Neutrophil (primary cell): ENCODE measurements around the gene ZBTB21.

Experiments used
- H3K27ac ChIP-seq: fragments of 200-600 bp; sonication (generic); 2 replicates; pipeline ENCODE4 v1.5.1; 2016; ENCODE audit warnings: mild to moderate bottlenecking, moderate library complexity
- H3K27me3 ChIP-seq: fragments of 200-600 bp; sonication (generic); 2 replicates; pipeline ENCODE4 v1.6.0; 2016; ENCODE audit warnings: mild to moderate bottlenecking
- H3K36me3 ChIP-seq: fragments of 200-600 bp; sonication (generic); 2 replicates; pipeline ENCODE4 v1.5.1; 2017
- H3K4me1 ChIP-seq, 2 experiments: fragments of 200-600 bp in 1 of 2; sonication (generic) in 1 of 2; 1 replicate in 1 of 2; 2 replicates in 1 of 2; pipeline versions ENCODE4 v1.5.1 to v1.6.1; 2013 to 2016; ENCODE audit warnings: low read depth in 1 of 2, low read length in 1 of 2, mild to moderate bottlenecking in 1 of 2, moderate library complexity in 1 of 2; ENCODE audit not compliant: control insufficient read depth in 1 of 2, insufficient read depth in 1 of 2
- H3K4me3 ChIP-seq, 2 experiments: fragments of 200-600 bp in 1 of 2; sonication (generic) in 1 of 2; 1 replicate in 1 of 2; 2 replicates in 1 of 2; pipeline ENCODE4 v1.5.1; 2013 to 2016; ENCODE audit warnings: low read depth in 1 of 2, low read length in 1 of 2, mild to moderate bottlenecking in 1 of 2, moderate library complexity in 1 of 2
- H3K9me3 ChIP-seq: fragments of 200-600 bp; sonication (generic); 2 replicates; pipeline ENCODE4 v1.5.1; 2016
- TF ChIP-seq, protein P1 (sequence below): fragments of 200-600 bp; sonication (generic); IDR thresholded peaks from 2 replicates; pipeline ENCODE4 v1.5.1; 2016; ENCODE audit warnings: antibody characterized with exemption

Gene ZBTB21

DNA sequence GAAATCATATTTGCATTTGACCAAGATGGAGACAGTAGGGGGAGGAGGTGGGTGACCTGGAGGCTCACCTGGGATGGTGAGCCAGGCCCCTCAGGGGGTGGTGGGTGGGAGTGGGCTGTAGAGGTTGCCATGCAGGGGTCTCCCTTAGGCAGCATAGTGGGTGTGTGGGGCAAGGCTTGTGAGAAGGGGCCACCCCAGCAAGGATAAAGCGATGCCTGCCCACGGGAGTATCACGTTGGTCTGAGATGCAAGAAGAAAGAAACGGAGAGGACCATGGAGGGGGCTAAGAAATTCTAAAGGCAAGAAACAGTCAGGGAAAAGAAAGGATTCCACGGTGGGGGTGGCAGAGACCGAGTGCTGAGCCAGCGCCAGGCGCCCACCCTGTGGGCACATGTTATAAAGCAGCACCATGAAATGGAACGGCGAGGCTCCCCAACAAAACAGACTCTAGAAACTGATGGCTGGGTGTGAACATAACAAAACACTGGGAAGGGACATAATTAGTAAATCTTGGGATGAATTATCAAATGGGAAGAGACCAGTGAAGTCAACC, 44.6 kb downstream of the ZBTB21 start:
- Histone ChIP-seq H3K36me3 (no peaks in the 10 kb centered on the region), H3K4me3 (no peak overlapping the region), H3K27ac (no peak overlapping the region), H3K4me1 (no peaks in the 10 kb centered on the region), H3K27me3 (peaks cover 6% of the 10 kb centered on the region), H3K9me3 (no peaks in the 10 kb centered on the region)
- TF ChIP-seq, protein P1, sequence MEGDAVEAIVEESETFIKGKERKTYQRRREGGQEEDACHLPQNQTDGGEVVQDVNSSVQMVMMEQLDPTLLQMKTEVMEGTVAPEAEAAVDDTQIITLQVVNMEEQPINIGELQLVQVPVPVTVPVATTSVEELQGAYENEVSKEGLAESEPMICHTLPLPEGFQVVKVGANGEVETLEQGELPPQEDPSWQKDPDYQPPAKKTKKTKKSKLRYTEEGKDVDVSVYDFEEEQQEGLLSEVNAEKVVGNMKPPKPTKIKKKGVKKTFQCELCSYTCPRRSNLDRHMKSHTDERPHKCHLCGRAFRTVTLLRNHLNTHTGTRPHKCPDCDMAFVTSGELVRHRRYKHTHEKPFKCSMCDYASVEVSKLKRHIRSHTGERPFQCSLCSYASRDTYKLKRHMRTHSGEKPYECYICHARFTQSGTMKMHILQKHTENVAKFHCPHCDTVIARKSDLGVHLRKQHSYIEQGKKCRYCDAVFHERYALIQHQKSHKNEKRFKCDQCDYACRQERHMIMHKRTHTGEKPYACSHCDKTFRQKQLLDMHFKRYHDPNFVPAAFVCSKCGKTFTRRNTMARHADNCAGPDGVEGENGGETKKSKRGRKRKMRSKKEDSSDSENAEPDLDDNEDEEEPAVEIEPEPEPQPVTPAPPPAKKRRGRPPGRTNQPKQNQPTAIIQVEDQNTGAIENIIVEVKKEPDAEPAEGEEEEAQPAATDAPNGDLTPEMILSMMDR = no peak

DNA sequence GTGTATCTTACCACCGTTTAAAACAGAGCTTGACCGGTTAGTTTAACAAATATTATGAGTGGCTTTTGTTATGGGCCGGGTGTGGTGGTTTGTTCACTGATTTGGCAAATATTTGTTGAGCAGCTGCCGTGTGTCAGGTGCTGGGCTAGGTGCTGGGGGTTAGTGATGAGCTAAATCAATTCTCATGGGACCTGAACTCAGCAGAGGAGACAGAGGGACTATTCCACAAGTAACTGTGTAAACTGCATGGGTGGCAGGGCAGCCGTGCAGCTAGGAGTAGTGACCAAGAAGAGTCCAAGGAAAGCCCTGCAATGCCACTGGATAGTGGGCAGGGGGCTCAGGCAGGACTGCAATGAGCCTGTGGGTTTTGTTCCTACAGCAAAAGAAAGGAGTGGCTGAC, 45.1 kb downstream of the ZBTB21 start:
- Histone ChIP-seq H3K36me3 (no peaks in the 10 kb centered on the region), H3K4me1 (no peaks in the 10 kb centered on the region), H3K27ac (no peak overlapping the region), H3K4me3 (no peak overlapping the region), H3K27me3 (peaks cover 6% of the 10 kb centered on the region), H3K9me3 (no peaks in the 10 kb centered on the region)
- TF ChIP-seq, protein P1 = no peak

DNA sequence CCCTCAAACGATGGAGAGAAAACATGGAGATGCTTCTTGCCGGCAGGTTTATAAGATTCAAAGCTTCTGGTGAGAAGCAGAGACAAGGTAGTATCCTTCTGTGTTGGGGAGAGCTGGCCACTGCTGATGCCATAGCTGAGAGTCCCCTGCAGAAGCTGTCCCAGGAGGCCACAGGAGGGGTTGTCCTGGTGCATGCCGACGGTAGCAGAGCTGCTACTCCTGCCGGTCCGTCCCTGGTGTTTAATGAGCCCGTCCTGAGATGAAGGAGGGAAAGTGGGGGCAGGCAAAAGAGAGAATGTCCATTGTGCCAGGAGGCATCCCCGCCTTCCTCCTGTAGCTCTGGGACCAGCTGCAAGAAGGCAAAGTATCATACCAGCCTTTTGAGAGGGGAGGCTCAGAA, 46.0 kb downstream of the ZBTB21 start:
- H3K4me1 ChIP-seq = no peaks in the 10 kb centered on the region
- peaks cover 6% of the 10 kb centered on the region for H3K27me3 ChIP-seq
- no peaks in the 10 kb centered on the region for H3K9me3 ChIP-seq
- H3K27ac ChIP-seq = no peak overlapping the region
- TF ChIP-seq, protein P1 = no peak
- no peak overlapping the region for H3K4me3 ChIP-seq
- no peaks in the 10 kb centered on the region for H3K36me3 ChIP-seq

DNA sequence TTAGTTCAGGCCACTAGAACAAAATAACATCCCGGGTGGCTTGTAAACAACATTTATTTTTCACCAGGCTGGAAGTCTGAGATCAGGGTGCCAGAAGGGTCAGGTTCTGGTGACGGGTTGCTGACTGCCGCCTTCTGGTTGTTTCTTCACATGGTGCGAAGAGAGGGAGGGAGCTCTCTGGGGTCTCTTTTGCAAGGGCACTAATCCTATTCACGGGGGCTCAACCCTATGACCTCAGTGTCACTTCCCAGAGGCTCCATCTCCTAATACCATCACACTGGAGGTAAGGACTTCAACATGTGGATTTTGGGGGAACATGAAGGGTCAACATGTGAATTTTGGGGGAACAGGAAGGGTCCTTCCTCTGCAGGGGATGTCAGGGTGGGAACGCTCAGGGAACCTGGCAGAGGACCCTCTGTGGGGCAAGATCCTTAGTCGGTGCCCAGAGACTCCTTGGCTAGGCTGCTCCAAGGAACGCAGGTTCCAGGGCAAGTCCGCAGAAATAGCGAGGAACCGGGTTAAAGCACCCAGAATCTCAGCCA, 47.7 kb downstream of the ZBTB21 start:
- H3K27me3 ChIP-seq = peaks cover 13% of the 10 kb centered on the region
- H3K27ac ChIP-seq = no peak overlapping the region

DNA sequence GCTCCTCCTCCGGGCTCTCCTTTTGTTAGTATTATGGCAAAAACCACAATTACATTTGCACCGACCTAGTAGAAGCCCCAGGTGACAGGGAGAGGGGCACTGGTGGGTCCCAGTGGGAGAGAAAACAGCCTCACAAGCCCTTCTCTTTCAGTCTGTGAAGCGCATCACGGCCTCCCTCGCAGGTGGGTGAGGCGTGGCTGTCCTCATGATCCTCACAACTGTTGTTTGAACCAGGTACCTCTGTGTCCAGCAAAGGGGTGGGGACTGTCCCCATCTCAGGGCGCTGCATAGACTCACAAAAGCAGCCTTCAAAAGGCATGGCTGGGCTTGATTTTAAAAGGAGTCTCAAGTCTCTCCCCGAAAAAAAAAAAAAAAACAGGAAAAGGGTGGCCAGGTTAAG, 48.4 kb downstream of the ZBTB21 start:
- H3K36me3 ChIP-seq = no peaks in the 10 kb centered on the region
- no peak overlapping the region for H3K4me3 ChIP-seq
- TF ChIP-seq, protein P1 = no peak
- H3K27ac ChIP-seq = no peak overlapping the region
- H3K4me1 ChIP-seq = no peaks in the 10 kb centered on the region
- peaks cover 21% of the 10 kb centered on the region for H3K27me3 ChIP-seq
- no peaks in the 10 kb centered on the region for H3K9me3 ChIP-seq

More for the DNA sequence above, 47.7 kb downstream of the ZBTB21 start:
- H3K4me1 ChIP-seq = no peaks in the 10 kb centered on the region
- H3K9me3 ChIP-seq = no peaks in the 10 kb centered on the region
- H3K36me3 ChIP-seq = no peaks in the 10 kb centered on the region
- TF ChIP-seq, protein P1 = no peak
- no peak overlapping the region for H3K4me3 ChIP-seq
